HepG2 (cell line): Measurements from ENCODE around the gene PTPRD. TPM values are rescaled to one million over a fixed set of nuclear protein-coding genes. Genes with fewer than 3 reads are reported as not detected.

Experiments
- ATAC-seq: fragments of 200-7000 bp; cut with Tn5 transposase; 3 replicates; pipeline ENCODE4 v1.9.1; 2020; ENCODE audit warnings: mild to moderate bottlenecking, moderate library complexity
- BruUV-seq: library from RNA; stranded (reverse); fragments of 400-500 nt; replicated peaks from 2 replicates; lab custom pipeline; 2021; lab: Mats Ljungman, UMichigan
- CTCF ChIA-PET: fragments of 300-600 bp; formaldehyde crosslinking; extraction: SDS; loops from one replicate; lab custom pipeline; 2021; ENCODE audit warnings: low total read pairs, inconsistent platforms, low intra/inter-chr PET ratio; lab: Yijun Ruan, JAX
- POLR2A ChIA-PET: fragments of 350-600 bp; sonication (Branson Sonifier 250); formaldehyde crosslinking; loops from one replicate; lab custom pipeline; 2020; ENCODE audit warnings: antibody characterized with exemption, inconsistent platforms; lab: Yijun Ruan, JAX
- DNase-seq: peaks from one replicate; pipeline ENCODE4 v3.0.0-alpha.2; 2015; ENCODE audit warnings: low spot score
- FAIRE-seq: peaks from 3 replicates; lab custom pipeline; 2011; peaks lifted over from hg19 to GRCh38; lab: Jason Lieb, UNC
- H2AFZ ChIP-seq: one replicate; pipeline ENCODE4 v1.6.1; 2011; ENCODE audit warnings: low read length, inconsistent platforms
- H3K27ac ChIP-seq: fragments of 300-600 bp; 3 replicates; pipeline ENCODE4 v1.8.0; 2011; ENCODE audit warnings: mixed run types, mild to moderate bottlenecking, mixed read lengths, low read length, inconsistent platforms; ENCODE audit not compliant: insufficient read depth; ENCODE audit errors: extremely low read length
- H3K27me3 ChIP-seq, 2 experiments: fragments of 200-600 bp in 1 of 2; 2 replicates in 1 of 2; 3 replicates in 1 of 2; pipeline versions ENCODE4 v1.6.0 to v1.8.0; 2011; ENCODE audit warnings: low read length in 2 of 2, mild to moderate bottlenecking in 2 of 2, moderate library complexity in 2 of 2, inconsistent platforms in 1 of 2; ENCODE audit not compliant: insufficient read depth in 2 of 2, control insufficient read depth in 1 of 2
- H3K36me3 ChIP-seq, 2 experiments: fragments of 200-600 bp in 1 of 2; replicated peaks in 1 of 2; 2 replicates in 1 of 2; 3 replicates in 1 of 2; pipeline versions ENCODE4 v1.5.1 to v1.8.0; 2011; ENCODE audit warnings: low read length in 2 of 2, inconsistent platforms in 1 of 2; ENCODE audit not compliant: insufficient read depth in 2 of 2, control insufficient read depth in 1 of 2
- H3K4me1 ChIP-seq: 2 replicates; pipeline ENCODE4 v1.5.1; 2012; ENCODE audit warnings: low read length, inconsistent platforms; ENCODE audit not compliant: insufficient read depth
- H3K4me2 ChIP-seq: 2 replicates; pipeline ENCODE4 v1.6.0; 2011; ENCODE audit warnings: low read depth, low read length, inconsistent platforms
- H3K4me3 ChIP-seq, 3 experiments: fragments of 200-600 bp in 1 of 3; sonication (generic), shearing (Covaris generic) in 1 of 3; replicated peaks in 1 of 3; 2 replicates each; pipeline ENCODE4 v1.5.1; 2011 to 2016; ENCODE audit warnings: low read length in 3 of 3, inconsistent platforms in 2 of 3, low read depth in 2 of 3, mild to moderate bottlenecking in 2 of 3, control low read depth in 1 of 3, mixed read lengths in 1 of 3; ENCODE audit not compliant: insufficient read depth in 1 of 3
- H3K79me2 ChIP-seq: one replicate; pipeline ENCODE4 v1.6.1; 2011; ENCODE audit warnings: low read length, inconsistent platforms; ENCODE audit not compliant: insufficient read depth
- H3K9ac ChIP-seq: 2 replicates; pipeline ENCODE4 v1.6.0; 2011; ENCODE audit warnings: mild to moderate bottlenecking, low read depth, low read length, inconsistent platforms; ENCODE audit not compliant: insufficient read depth
- H3K9me3 ChIP-seq: 2 replicates; pipeline ENCODE4 v1.5.1; 2012; ENCODE audit warnings: mild to moderate bottlenecking, low read length
- H4K20me1 ChIP-seq: 2 replicates; pipeline ENCODE4 v1.6.0; 2011; ENCODE audit warnings: inconsistent platforms, mild to moderate bottlenecking, low read length, moderate library complexity; ENCODE audit not compliant: insufficient read depth
- CEBPB ChIP-seq: IDR thresholded peaks from 2 replicates; pipeline ENCODE4 v1.6.1; 2011; ENCODE audit warnings: low read depth, low read length, improper control_type of control experiment, borderline replicate concordance
- CENPX ChIP-seq: sonication (generic); formaldehyde crosslinking; IDR thresholded peaks from 2 replicates; pipeline ENCODE4 v1.9.0; 2021; ENCODE audit warnings: mild to moderate bottlenecking, missing genetic modification reagents, moderate library complexity
- CSRNP1 ChIP-seq: sonication (generic); formaldehyde crosslinking; IDR thresholded peaks from 2 replicates; pipeline ENCODE4 v1.8.1; 2023; ENCODE audit warnings: mild to moderate bottlenecking, missing genetic modification reagents
- HIVEP1 ChIP-seq: sonication (generic); formaldehyde crosslinking; IDR thresholded peaks from 2 replicates; pipeline ENCODE4 v1.4.0; 2020; ENCODE audit warnings: mild to moderate bottlenecking, missing genetic modification reagents
- HMG20A ChIP-seq: IDR thresholded peaks from 2 replicates; pipeline ENCODE4 v1.6.1; 2016; ENCODE audit warnings: borderline replicate concordance
- KAT7 ChIP-seq: IDR thresholded peaks from 2 replicates; pipeline ENCODE4 v1.6.1; 2018; ENCODE audit warnings: borderline replicate concordance, missing compliant biosample characterization
- RAD51 ChIP-seq: fragments of 450-650 bp; IDR thresholded peaks from 2 replicates; pipeline ENCODE4 v1.6.1; 2016; ENCODE audit warnings: borderline replicate concordance
- REL ChIP-seq: sonication (generic); formaldehyde crosslinking; conservative IDR thresholded peaks from 2 replicates; pipeline ENCODE4 v1.8.0; 2022; ENCODE audit warnings: mild to moderate bottlenecking, missing genetic modification reagents, moderate library complexity
- SAP130 ChIP-seq: IDR thresholded peaks from 2 replicates; pipeline ENCODE4 v1.6.1; 2016; ENCODE audit warnings: low read depth
- SKIL ChIP-seq: sonication (generic); formaldehyde crosslinking; IDR thresholded peaks from 2 replicates; pipeline ENCODE4 v1.8.0; 2022; ENCODE audit warnings: missing genetic modification reagents, mild to moderate bottlenecking, moderate library complexity, borderline replicate concordance
- TCF7 ChIP-seq: sonication (generic); IDR thresholded peaks from 2 replicates; pipeline ENCODE4 v1.6.1; 2016; ENCODE audit warnings: antibody characterized with exemption, low read depth
- TP53 ChIP-seq: sonication (generic); formaldehyde crosslinking; conservative IDR thresholded peaks from 2 replicates; pipeline ENCODE4 v1.4.0; 2020; ENCODE audit warnings: missing genetic modification reagents
- ZNF253 ChIP-seq: sonication (generic); formaldehyde crosslinking; IDR thresholded peaks from 2 replicates; pipeline ENCODE4 v1.8.0; 2022; ENCODE audit warnings: mild to moderate bottlenecking, missing genetic modification reagents, borderline replicate concordance
- ZNF484 ChIP-seq: sonication (generic); formaldehyde crosslinking; IDR thresholded peaks from 2 replicates; pipeline ENCODE4 v1.5.1; 2020; ENCODE audit warnings: mild to moderate bottlenecking, low read depth, missing genetic modification reagents, borderline replicate concordance
- ZSCAN12 ChIP-seq: sonication (generic); formaldehyde crosslinking; IDR thresholded peaks from 2 replicates; pipeline ENCODE4 v1.9.0; 2021; ENCODE audit warnings: mild to moderate bottlenecking, missing genetic modification reagents
- ZSCAN22 ChIP-seq: sonication (generic); formaldehyde crosslinking; IDR thresholded peaks from 2 replicates; pipeline ENCODE4 v1.4.0; 2020; ENCODE audit warnings: mild to moderate bottlenecking, missing genetic modification reagents
- in situ Hi-C: cut with HindIII; loops from 2 replicates; pipeline ENCODE4 v1.10.0; 2017; ENCODE audit warnings: low pct_unique_long_range_greater_than_20kb; ENCODE audit not compliant: extremely low pct_ligation_motif_present
- intact Hi-C: fragments of 100-400 bp; cut with micrococcal nuclease; formaldehyde crosslinking; loops from one replicate; pipeline ENCODE4 v1.10.0; 2022; ENCODE audit not compliant: unreplicated experiment
- polyA plus RNA-seq, 8 experiments: library from polyadenylated mRNA; depleted of rRNA in 3 of 8; stranded (reverse) in 7 of 8; unstranded in 1 of 8; fragments of >200 nt; fragmentation: Illumina TruSeq in 4 of 8; extraction: Trizol in 4 of 8; gene quantifications; 2 replicates each; pipeline versions ENCODE4 v1.2.1 to v1.2.3, GENCODE V29; 2011 to 2016; ENCODE audit warnings: low read depth in 4 of 8, missing spikeins in 1 of 8, mixed read lengths in 1 of 8; ENCODE audit not compliant: insufficient read depth in 1 of 8
- total RNA-seq, 5 experiments: library from RNA; depleted of rRNA; stranded (reverse); fragments of >200 nt; fragmentation: Illumina TruSeq; extraction: Trizol; gene quantifications; 2 replicates each; pipeline ENCODE4 v1.2.3, GENCODE V29; 2016; ENCODE audit warnings: low read depth in 1 of 5

The PTPRD gene
- total and polyA plus RNA-seq, 2 of the 13 experiments (the other 11 are each of a cell fraction or from before 2014, with no cell fraction given): 0.05 TPM; not detected in 1

- in situ Hi-C loops (no loop called here), intact Hi-C loops (no loop called here)
- no peak overlapping the region for H3K27ac ChIP-seq
- TF ChIP-seq RAD51 (no peak), CSRNP1 (no peak), SKIL (CRISPR knock-in tag) (no peak), ZSCAN12 (CRISPR knock-in tag) (no peak), HMG20A (CRISPR knock-in tag) (no peak), HIVEP1 (CRISPR knock-in tag) (no peak), KAT7 (no peak), ZNF253 (CRISPR knock-in tag) (no peak), CEBPB (no peak), ZSCAN22 (CRISPR knock-in tag) (no peak), ZNF484 (CRISPR knock-in tag) (no peak), SAP130 (CRISPR knock-in tag) (no peak), TP53 (no peak), REL (CRISPR knock-in tag) (no peak), TCF7 (no peak), CENPX (no peak)
- POLR2A ChIA-PET: no interaction called here
- FAIRE-seq: no peak
- no peaks in the 10 kb centered on the region for H4K20me1 ChIP-seq
- DNase-seq: no peak
- H3K27me3 ChIP-seq: no peaks in the 10 kb centered on the region
- H3K36me3 ChIP-seq: no peaks in the 10 kb centered on the region
- H2AFZ ChIP-seq: no peak overlapping the region
- no peak overlapping the region for H3K9ac ChIP-seq
- H3K9me3 ChIP-seq: 0 out of 2 replicates have a peak, but pooled peaks cover 5% of the 10 kb centered on the region
- H3K4me2 ChIP-seq: no peak overlapping the region
- no TSS peak for BruUV-seq
- no peaks in the 10 kb centered on the region for H3K79me2 ChIP-seq
- H3K4me1 ChIP-seq: no peaks in the 10 kb centered on the region
- no peak overlapping the region for H3K4me3 ChIP-seq
- CTCF ChIA-PET: no interaction called here
- no peak for ATAC-seq
Measured at GRCh38 chr9:9223175-9223574, 1389.6 kb downstream of the PTPRD start.
